HepG2 (cell line): ENCODE results near the gene AHCY. TPM values are rescaled to one million over a fixed set of nuclear protein-coding genes. Genes with fewer than 3 reads are reported as not detected.
A peak's percentile ranks its signal among the peaks of the same experiment; 100 is the strongest.

Experiments
- EHMT2 ChIP-seq: fragments of 200-600 bp; sonication (generic); IDR thresholded peaks from 2 replicates; pipeline ENCODE4 v1.7.0; 2017; ENCODE audit warnings: antibody characterized with exemption, low read depth, low read length, borderline replicate concordance
- FOXC1 ChIP-seq: sonication (generic); formaldehyde crosslinking; IDR thresholded peaks from 2 replicates; pipeline ENCODE4 v1.8.0; 2022; ENCODE audit warnings: mild to moderate bottlenecking, missing genetic modification reagents, borderline replicate concordance
- FOXK2 ChIP-seq: fragments of 450-650 bp; IDR thresholded peaks from 2 replicates; pipeline ENCODE4 v1.6.1; 2016
- KAT8 ChIP-seq: IDR thresholded peaks from 2 replicates; pipeline ENCODE4 v1.6.1; 2016; ENCODE audit warnings: missing genetic modification reagents, missing compliant biosample characterization
- KLF11 ChIP-seq: IDR thresholded peaks from 2 replicates; pipeline ENCODE4 v1.6.1; 2016; ENCODE audit warnings: missing compliant biosample characterization
- PTBP1 ChIP-seq: fragments of 200-400 bp; formaldehyde crosslinking; IDR thresholded peaks from 2 replicates; pipeline ENCODE4 v1.6.1; 2018; ENCODE audit warnings: low read length, low read depth; ENCODE audit not compliant: poor library complexity, severe bottlenecking
- REXO4 ChIP-seq: sonication (generic); formaldehyde crosslinking; IDR thresholded peaks from 2 replicates; pipeline ENCODE4 v1.8.0; 2022; ENCODE audit warnings: missing genetic modification reagents, mild to moderate bottlenecking, borderline replicate concordance
- SAP130 ChIP-seq: IDR thresholded peaks from 2 replicates; pipeline ENCODE4 v1.6.1; 2016; ENCODE audit warnings: low read depth
- TEF ChIP-seq: sonication (generic); formaldehyde crosslinking; IDR thresholded peaks from 2 replicates; pipeline ENCODE4 v1.5.0; 2020; ENCODE audit warnings: missing genetic modification reagents
- U2AF2 ChIP-seq: fragments of 200-400 bp; formaldehyde crosslinking; IDR thresholded peaks from 2 replicates; pipeline ENCODE4 v1.6.1; 2017; ENCODE audit warnings: low read depth, mild to moderate bottlenecking, low read length
- ZC3H4 ChIP-seq: sonication (generic); formaldehyde crosslinking; IDR thresholded peaks from 2 replicates; pipeline ENCODE4 v1.4.0; 2020; ENCODE audit warnings: missing genetic modification reagents, borderline replicate concordance
- ZMYM2 ChIP-seq: sonication (generic); formaldehyde crosslinking; IDR thresholded peaks from 2 replicates; pipeline ENCODE4 v1.8.0; 2022; ENCODE audit warnings: mild to moderate bottlenecking, missing genetic modification reagents
- ZNF160 ChIP-seq: sonication (generic); formaldehyde crosslinking; IDR thresholded peaks from 2 replicates; pipeline ENCODE4 v1.8.0; 2022; ENCODE audit warnings: mild to moderate bottlenecking, inconsistent platforms, missing genetic modification reagents
- ZNF333 ChIP-seq: sonication (generic); formaldehyde crosslinking; IDR thresholded peaks from 2 replicates; pipeline ENCODE4 v1.4.0; 2020; ENCODE audit warnings: mild to moderate bottlenecking, missing genetic modification reagents, borderline replicate concordance
- ZNF468 ChIP-seq: sonication (generic); formaldehyde crosslinking; IDR thresholded peaks from 2 replicates; pipeline ENCODE4 v1.8.0; 2022; ENCODE audit warnings: mild to moderate bottlenecking, moderate library complexity, missing genetic modification reagents
- ZNF562 ChIP-seq: sonication (generic); formaldehyde crosslinking; IDR thresholded peaks from 2 replicates; pipeline ENCODE4 v1.8.0; 2022; ENCODE audit warnings: missing genetic modification reagents, borderline replicate concordance
- ZNF629 ChIP-seq: sonication (generic); formaldehyde crosslinking; conservative IDR thresholded peaks from 2 replicates; pipeline ENCODE4 v1.5.0; 2020; ENCODE audit warnings: missing genetic modification reagents
- ZNF670 ChIP-seq: sonication (generic); formaldehyde crosslinking; IDR thresholded peaks from 2 replicates; pipeline ENCODE4 v1.8.0; 2022; ENCODE audit warnings: mild to moderate bottlenecking, missing genetic modification reagents, borderline replicate concordance
- ZNF709 ChIP-seq: sonication (generic); formaldehyde crosslinking; IDR thresholded peaks from 2 replicates; pipeline ENCODE4 v1.5.0; 2020; ENCODE audit warnings: mild to moderate bottlenecking, missing genetic modification reagents
- polyA plus RNA-seq, 8 experiments: library from polyadenylated mRNA; depleted of rRNA in 3 of 8; stranded (reverse) in 7 of 8; unstranded in 1 of 8; fragments of >200 nt; fragmentation: Illumina TruSeq in 4 of 8; extraction: Trizol in 4 of 8; gene quantifications; 2 replicates each; pipeline versions ENCODE4 v1.2.1 to v1.2.3, GENCODE V29; 2011 to 2016; ENCODE audit warnings: low read depth in 4 of 8, missing spikeins in 1 of 8, mixed read lengths in 1 of 8; ENCODE audit not compliant: insufficient read depth in 1 of 8
- total RNA-seq, 5 experiments: library from RNA; depleted of rRNA; stranded (reverse); fragments of >200 nt; fragmentation: Illumina TruSeq; extraction: Trizol; gene quantifications; 2 replicates each; pipeline ENCODE4 v1.2.3, GENCODE V29; 2016; ENCODE audit warnings: low read depth in 1 of 5
- TF ChIP-seq, protein P1 (sequence below), 2 experiments: sonication (generic) in 1 of 2; formaldehyde crosslinking in 1 of 2; IDR thresholded peaks; 2 replicates each; pipeline versions ENCODE4 v1.6.1 to v1.9.0; 2014 to 2022; ENCODE audit warnings: antibody characterized with exemption in 1 of 2, borderline replicate concordance in 1 of 2, inconsistent platforms in 1 of 2, low read depth in 1 of 2, missing genetic modification reagents in 1 of 2
- TF ChIP-seq, protein P2 (sequence below): sonication (generic); formaldehyde crosslinking; IDR thresholded peaks from 2 replicates; pipeline ENCODE4 v1.4.0; 2020; ENCODE audit warnings: mild to moderate bottlenecking, missing genetic modification reagents

AHCY gene
- total and polyA plus RNA-seq, 2 of the 13 experiments (the other 11 are each of a cell fraction or from before 2014, with no cell fraction given), result 407 to 419 TPM

DNA sequence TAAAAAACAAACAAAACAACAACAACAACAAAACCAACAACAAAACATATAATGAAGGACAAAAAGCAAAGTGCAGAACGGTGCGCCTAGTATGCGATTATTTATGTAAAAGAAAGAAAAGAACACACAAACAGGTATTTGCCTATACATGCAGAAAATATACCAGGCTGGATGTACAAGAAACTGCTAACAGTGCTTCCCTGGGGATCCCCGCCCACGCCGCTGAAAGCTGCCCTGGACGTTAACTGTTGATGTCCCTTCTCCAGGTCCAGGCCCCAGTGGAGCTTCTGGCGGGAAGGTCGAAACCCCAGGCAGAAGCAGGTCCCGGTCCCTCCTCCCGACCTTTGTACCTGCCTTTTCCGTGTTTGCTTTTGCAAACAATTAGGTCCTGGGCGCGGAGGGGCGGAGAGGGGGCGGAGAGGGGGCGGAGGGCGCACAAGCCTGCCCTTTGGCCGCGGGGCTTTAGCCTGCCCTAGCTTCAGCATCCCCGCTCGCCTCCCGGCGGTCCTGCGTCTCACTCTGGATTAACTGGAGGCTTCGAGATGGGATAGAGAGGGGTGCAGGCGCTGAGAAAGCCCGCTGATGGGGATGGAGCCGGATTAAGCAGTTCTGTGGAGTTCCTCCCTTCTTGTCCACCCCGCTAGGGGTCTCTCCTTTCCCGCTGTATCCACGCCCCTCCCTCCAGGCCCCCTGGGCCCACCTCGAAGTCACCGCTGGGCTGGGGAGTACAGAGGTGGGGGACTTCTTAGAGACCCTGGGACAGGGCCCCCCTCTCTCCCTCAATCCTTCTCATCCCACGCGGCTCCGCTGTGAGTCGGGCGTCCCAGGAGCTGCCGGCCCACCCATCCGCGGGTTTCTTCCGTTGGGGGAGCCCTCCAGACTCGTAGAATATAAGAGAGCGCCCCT, 8.2 kb upstream of the AHCY start (continued):
- TF ChIP-seq, protein P1, sequence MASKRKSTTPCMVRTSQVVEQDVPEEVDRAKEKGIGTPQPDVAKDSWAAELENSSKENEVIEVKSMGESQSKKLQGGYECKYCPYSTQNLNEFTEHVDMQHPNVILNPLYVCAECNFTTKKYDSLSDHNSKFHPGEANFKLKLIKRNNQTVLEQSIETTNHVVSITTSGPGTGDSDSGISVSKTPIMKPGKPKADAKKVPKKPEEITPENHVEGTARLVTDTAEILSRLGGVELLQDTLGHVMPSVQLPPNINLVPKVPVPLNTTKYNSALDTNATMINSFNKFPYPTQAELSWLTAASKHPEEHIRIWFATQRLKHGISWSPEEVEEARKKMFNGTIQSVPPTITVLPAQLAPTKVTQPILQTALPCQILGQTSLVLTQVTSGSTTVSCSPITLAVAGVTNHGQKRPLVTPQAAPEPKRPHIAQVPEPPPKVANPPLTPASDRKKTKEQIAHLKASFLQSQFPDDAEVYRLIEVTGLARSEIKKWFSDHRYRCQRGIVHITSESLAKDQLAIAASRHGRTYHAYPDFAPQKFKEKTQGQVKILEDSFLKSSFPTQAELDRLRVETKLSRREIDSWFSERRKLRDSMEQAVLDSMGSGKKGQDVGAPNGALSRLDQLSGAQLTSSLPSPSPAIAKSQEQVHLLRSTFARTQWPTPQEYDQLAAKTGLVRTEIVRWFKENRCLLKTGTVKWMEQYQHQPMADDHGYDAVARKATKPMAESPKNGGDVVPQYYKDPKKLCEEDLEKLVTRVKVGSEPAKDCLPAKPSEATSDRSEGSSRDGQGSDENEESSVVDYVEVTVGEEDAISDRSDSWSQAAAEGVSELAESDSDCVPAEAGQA (IDR thresholded peaks at IDR 0.05; ENCODE audit: low read depth), result peak; percentile 66; the same call in 1 of the 2 replicates
- TF ChIP-seq, protein P1 (CRISPR knock-in tag; IDR thresholded peaks at IDR 0.05; ENCODE audit: borderline replicate concordance), result no peak
- TF ChIP-seq ZNF562 (CRISPR knock-in tag) (no peak; the same call in 1 of the 2 replicates), ZNF629 (peak; percentile 67), REXO4 (no peak), ZMYM2 (peak; percentile 78; the same call in 1 of the 2 replicates), ZNF333 (CRISPR knock-in tag) (no peak; the same call in 1 of the 2 replicates), FOXC1 (CRISPR knock-in tag) (peak; percentile 33; the same call in 1 of the 2 replicates), TEF (CRISPR knock-in tag) (peak; percentile 7; the same call in 1 of the 2 replicates), ZNF160 (CRISPR knock-in tag) (peak; percentile 66; the same call in 1 of the 2 replicates), U2AF2 (no peak), PTBP1 (no peak), FOXK2 (no peak; the same call in 1 of the 2 replicates), ZNF468 (CRISPR knock-in tag) (no peak), ZNF709 (CRISPR knock-in tag) (no peak), ZC3H4 (no peak), ZNF670 (CRISPR knock-in tag) (peak; percentile 18; the same call in 1 of the 2 replicates), KLF11 (peak; percentile 84; the same call in 1 of the 2 replicates), SAP130 (CRISPR knock-in tag) (peak; percentile 97), KAT8 (peak; percentile 82), EHMT2 (no peak)
- TF ChIP-seq, protein P2, sequence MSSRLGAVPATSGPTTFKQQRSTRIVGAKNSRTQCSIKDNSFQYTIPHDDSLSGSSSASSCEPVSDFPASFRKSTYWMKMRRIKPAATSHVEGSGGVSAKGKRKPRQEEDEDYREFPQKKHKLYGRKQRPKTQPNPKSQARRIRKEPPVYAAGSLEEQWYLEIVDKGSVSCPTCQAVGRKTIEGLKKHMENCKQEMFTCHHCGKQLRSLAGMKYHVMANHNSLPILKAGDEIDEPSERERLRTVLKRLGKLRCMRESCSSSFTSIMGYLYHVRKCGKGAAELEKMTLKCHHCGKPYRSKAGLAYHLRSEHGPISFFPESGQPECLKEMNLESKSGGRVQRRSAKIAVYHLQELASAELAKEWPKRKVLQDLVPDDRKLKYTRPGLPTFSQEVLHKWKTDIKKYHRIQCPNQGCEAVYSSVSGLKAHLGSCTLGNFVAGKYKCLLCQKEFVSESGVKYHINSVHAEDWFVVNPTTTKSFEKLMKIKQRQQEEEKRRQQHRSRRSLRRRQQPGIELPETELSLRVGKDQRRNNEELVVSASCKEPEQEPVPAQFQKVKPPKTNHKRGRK (CRISPR knock-in tag), result 0 out of 2 replicates have a peak, but pooled peaks have one; percentile 19
